Measurements from ENCODE around the gene CHST15.
"Not testable (repeated sequence)": the region's sequence is repeated elsewhere in the genome, so short reads cannot be mapped to it uniquely, and the experiment has no call there.

The CHST15 gene

DNA sequence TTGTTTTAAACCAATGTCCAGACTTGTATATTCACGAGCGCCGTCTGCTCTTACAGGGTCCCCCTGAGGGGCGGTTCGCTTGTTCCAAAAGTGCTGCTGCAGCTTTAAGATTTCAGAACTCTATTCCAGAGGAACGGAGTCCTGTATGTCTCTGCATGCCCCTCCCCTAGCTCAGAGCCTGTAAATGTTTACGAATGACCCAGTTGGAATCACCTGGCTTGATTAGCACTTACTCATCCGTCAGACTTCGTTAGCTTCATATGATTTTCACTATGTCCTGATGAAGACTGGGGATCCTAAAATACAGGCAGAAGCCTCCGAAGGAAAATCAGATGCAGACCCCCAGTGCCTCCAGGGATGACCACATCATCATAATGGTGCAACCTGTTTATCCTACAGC, 4.5 kb upstream of the CHST15 start:
- DNase-seq, result no peak

DNA sequence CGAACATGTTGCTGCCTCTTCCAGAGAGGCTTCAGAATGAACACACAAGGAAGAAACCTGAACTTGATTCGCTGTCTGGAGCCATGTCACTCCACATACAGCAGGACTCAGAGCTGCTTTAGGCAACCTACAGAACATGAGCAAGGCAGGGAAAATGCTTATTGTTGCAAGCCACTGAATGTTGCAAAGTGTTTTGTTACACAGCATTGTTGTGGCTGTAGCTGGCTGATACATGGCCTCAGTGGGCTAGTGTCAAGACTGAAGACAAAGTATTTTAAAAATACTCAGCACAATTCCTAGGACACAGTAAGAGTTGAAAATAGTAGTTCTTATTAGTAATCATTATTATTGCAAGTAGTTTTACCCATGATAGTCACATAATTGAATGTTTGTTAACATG, 3.1 kb upstream of the CHST15 start:
- DNase-seq, result no peak

DNA sequence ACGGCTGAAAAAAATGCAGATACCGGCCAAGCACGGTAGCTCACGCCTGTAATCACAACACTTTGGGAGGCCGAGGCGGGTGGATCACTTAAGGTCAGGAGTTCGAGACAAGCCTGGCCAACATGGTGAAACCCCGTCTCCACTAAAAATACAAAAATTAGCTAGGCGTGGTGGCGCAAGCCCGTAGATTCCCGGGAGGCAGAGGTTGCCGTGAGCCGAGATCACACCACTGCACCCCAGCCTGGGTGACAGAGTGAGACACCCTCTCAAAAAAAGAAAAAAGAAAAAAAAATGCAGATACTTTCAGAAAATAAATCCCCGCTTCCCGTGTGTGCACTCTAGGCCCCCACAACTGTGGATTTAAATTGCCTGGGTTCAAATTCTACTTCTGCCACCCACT, 2.4 kb upstream of the CHST15 start:
- not testable (repeated sequence) for DNase-seq

DNA sequence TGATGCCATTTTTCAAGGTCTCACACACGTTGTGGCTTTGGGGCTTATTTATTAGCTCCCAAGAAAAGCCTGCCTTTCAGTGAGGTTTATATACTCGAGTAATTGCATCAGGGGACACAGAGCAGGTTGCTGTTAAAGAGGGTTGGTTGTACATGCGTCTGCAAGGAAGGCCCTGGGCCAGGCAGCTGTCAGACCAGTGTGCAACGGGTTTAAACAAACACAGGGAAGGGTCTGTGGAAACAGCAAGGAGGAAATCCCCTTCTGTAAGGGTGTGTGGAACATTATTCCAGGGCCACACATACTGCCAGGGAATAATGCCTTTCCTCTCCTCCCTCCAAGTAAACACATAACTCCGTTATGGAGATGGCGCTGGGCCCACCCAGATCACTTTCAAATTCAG, 1.7 kb upstream of the CHST15 start:
- DNase-seq, result no peak

- DNase-seq, result no peak
These were observed 1.0 kb upstream of the CHST15 start for GRCh38 chr10:124094419-124094785.

- peak; percentile 75 for DNase-seq
These were observed 498 bp upstream of the CHST15 start for GRCh38 chr10:124093774-124094418.

GRCh38 chr10:124092250-124092859, 1.0 kb downstream of the CHST15 start:
- DNase-seq, result peak; percentile 71

GRCh38 chr10:124091646-124092249, 1.6 kb downstream of the CHST15 start:
- peak; percentile 71 for DNase-seq

DNA sequence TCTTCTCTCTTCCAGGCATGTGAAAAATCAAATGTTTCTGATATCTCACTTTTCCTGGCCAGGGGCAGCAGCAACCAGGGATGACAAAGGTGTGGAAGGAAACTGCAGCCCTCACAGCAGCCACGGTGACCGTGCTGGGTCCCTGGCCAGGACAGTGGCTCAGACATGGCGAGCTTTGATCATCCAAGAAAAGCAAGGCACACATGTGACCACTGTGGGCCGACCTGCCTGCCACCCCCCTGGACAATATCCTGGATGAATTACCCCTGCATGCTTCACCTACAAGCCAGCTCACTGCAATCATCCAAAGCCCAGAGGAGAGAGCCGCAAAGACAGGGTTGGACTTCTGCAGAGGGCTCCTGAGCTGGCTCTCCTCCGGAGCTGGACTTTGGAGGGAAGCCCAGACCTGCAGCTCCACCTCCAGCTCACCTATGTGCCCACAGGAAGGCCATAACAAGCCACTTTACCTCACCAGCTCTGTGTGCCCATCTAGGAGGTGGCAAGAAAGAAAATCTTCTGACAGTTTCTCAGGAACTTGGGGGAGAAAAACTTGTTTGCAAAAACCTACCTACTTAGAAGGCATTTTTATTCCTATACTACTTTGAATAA, 2.7 kb downstream of the CHST15 start:
- no peak for DNase-seq

- DNase-seq, result no peak
These were observed 3.5 kb downstream of the CHST15 start for GRCh38 chr10:124089859-124090258.

DNA sequence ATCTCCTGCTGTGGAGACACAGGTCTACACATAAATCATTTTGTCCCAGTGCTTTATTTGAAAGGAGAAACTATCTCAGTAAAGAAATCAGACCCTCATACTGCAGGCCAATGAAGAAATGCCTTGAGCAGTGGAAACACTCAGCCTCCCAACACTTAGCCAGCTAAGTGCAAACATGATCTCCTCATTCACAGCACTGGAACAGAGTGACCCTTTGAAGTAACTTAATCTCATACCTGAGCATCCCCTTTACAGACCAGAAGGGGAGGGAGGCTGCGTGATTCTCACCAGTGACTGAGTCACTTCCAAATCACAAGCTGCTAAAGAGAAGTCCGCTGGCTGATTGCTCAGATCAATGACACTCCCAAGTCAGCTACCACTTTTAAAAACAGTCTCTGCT, 4.5 kb downstream of the CHST15 start:
- DNase-seq, result no peak

GRCh38 chr10:124087672-124088634, 5.4 kb downstream of the CHST15 start:
- DNase-seq, result no peak

GRCh38 chr10:124086787-124087671, 6.4 kb downstream of the CHST15 start:
- no peak for DNase-seq

DNA sequence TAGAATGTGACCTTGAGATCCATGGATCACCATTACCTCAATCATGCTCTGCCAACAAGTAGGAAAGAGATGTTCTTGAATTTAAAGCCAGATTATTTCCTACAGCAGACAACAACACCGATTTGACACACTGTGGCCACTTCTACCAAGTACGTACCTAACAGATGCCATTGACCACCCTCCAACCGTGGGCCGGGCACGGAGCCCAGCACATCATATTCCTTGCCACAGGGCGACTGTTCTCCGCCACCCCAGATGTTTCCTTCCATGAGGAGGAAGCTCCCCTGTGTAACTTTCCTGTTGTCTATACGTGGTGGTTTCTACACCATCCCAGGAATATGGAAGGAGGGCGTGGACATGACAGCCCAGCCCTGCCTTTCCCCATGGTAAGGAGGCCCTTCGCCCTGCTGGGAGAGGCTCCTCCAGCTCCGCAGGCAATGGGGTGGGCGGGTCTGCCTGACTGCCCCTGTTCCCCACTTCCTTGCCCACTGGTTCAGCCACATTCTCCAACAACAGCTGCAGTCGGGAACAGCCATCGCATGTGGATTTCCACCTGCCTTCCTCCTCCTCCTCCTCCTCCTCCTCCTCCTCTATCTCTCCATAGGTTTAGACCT, 7.2 kb downstream of the CHST15 start:
- DNase-seq, result no peak

DNA sequence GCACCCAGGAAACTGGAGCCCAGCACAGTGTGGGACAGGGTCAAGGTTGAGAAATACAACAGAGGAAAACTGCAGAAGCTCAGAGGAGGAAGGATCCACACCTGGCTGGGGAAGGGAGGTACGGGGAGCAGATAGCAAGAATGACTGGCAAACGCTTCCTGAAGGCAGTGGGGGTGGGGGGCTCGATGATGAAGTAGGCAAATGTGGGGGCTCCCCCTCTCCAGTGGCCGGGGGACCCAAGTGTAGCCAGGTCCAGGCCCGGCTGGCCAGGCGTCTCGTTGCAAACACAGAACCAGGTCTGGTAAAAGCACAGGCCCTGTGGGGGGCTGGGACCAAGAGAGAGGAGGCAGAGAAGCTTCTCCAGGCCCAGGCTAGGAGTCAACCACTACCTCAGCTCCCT, 7.7 kb downstream of the CHST15 start:
- DNase-seq, result no peak

GRCh38 chr10:124084708-124085107, 8.7 kb downstream of the CHST15 start:
- DNase-seq, result no peak

DNA sequence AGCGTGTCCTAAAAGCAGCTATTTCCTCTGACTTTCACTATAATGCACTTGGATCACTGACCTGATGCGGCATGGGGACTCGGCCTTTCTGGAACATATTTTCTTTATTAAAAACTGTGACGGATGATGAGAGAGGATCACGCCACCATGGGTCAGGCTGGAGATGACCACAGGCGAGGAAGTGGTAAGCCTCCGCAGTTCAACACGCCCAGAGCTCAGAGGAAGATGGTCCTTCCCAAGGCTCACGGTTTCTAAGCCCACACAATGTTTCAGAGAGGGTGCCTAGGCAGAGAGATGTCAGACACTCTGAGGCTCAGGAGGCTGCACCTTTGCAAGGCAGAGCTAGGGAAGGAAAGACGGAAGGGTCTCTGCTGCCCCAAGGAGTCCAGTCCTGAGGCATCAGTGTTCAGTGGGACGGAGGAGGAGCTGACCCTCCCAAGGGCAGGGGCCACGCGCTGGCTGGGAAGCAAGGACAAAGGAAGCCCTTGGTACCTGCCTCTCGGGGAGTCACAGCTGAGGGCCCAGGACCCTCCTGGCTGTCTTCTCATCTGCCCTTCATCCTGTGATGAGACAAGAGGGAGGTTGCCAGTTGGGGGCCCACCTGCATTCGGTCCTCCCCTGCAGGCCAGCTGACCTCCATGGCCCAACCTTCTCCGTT, 9.5 kb downstream of the CHST15 start:
- no peak for DNase-seq

DNA sequence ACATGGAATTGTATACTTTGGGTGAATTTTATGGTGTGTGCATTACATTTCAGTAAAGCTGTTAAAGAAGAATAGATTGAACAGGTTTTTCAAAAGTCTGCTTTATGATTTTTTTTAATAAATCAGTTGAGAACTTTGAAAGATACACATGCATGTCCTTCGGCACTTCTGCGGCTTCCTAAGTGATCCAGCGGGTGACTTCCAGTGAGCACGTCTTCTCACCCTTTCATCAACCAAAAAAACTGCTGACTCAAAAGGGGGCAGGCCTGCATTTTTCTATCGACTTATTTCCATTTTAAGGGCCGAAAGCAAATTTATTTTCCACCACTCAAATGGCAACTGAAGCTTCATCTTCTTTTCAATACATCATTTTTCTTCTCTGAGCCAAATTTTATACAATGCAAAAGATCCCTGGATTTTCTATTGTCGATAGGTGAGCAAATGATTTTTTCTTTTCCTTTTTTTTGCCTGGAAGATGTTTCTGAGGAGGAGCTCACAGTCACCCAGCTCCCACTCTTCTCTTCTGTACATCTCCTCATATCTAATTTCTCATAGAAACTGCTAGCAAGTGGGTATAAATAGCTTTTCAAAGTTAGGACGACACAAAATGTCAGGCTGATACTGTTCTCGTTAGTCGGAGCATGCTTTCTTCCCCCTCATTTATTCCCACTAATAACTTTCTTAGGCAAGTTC, 10.2 kb downstream of the CHST15 start:
- no peak for DNase-seq

GRCh38 chr10:124082555-124082954, 10.8 kb downstream of the CHST15 start:
- DNase-seq, result no peak

DNA sequence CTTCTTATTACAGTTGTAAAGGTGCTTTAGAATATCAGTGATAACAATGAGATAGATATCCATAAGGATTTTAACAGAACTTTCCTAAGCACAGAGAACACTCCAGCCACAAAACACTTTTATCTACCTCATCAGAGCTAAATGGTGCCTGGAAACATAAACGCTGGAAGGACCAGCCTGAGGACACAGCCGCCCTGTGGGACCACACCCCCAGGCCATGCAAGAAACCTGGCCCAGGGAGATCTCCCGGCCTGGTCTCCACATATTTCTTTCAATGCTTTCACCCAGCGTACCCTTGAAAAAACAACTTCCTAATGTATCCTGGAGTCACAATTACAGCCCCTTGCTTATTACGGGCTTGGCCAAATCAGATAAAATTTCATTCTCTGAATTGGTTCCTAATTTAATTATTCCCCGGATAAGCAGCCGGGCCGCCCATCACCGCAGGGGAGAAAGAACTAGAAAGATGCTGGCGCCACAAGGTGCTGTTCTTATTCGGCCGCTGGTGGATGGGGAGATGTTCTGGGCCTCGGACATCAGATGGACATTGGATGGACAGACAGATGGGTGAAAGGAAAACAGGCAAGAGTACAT, 11.8 kb downstream of the CHST15 start:
- no peak for DNase-seq

Measured in islet precursor cell (in vitro differentiated cells).